ENCODE measurements around the gene HBD.
"Not testable (repeated sequence)": the region's sequence is repeated elsewhere in the genome, so short reads cannot be mapped to it uniquely, and the experiment has no call there.

The HBD gene

DNA sequence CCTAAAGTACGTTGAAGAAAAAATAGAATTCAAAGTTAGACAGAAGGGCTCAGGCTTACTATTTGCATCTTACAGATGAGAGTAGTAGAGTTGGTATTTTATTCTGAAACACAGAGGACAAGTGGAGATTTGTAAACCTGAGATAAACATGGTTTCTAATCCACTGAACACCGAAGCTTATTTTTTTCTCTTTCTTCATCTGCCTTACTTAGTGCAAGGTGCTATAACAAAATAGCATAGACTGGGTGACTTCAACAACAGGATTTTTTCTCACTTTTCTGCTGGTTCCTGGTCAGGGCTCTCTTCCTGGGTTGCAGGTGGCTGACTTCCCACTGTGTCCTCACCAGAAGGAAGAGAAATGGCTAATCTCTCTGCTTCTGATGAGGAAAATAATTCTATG lies 17.5 kb upstream of the HBD start:
- TF ChIP-seq CTCF (IDR thresholded peaks at IDR 0.05): no peak

GRCh38 chr11:5250543-5251204 lies 16.4 kb upstream of the HBD start:
- TF ChIP-seq CTCF (IDR thresholded peaks at IDR 0.05): no peak

- TF ChIP-seq CTCF (IDR thresholded peaks at IDR 0.05): not testable (repeated sequence)
These were observed 15.6 kb upstream of the HBD start, which contains the start of gene HBG1 for GRCh38 chr11:5249807-5250396. HBG1 (minus strand) TSS chr11:5249857; CDS start chr11:5249804, 53 bp downstream.

- no peak for TF ChIP-seq CTCF (IDR thresholded peaks at IDR 0.05)
These were observed 13.3 kb upstream of the HBD start for GRCh38 chr11:5247472-5248192.

- no peak for TF ChIP-seq CTCF (IDR thresholded peaks at IDR 0.05)
These were observed 12.6 kb upstream of the HBD start for GRCh38 chr11:5246772-5247471.

DNA sequence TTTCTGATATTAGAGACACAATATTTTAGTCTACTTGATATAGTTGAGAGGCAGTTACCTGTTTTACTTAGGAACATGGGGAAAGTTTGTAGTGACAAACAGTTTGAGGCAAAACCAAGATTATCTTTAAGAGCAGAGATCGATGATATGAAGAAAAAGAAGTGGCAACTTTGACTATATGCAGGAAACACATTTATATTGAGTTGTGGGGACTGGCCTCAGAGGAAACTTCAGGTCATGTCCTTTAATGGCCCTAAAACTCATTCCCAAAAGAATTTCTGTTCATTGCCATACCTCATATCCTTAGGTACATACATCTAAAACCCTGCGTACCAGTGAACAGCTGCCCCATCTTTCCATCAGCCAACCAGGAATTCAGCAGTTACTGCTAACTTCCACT lies 10.9 kb upstream of the HBD start:
- no peak for TF ChIP-seq CTCF (IDR thresholded peaks at IDR 0.05)

DNA sequence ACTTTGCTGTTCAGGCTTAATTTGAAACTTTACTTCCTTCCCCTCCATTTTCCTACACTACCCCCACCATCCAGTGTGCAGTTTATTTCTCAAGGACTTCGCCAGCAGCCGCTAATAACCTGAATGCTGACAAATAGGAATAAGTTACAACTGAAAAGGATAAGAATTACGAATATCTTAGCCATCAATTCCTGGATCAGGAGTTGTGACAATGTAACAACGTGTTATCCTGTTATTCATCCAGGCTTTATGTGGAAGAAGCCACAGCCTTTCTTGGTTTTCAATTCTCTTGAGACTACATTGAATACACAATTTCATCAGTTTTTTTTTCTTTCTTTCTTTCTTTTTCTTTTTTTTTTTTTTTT lies 9.5 kb upstream of the HBD start:
- TF ChIP-seq CTCF (IDR thresholded peaks at IDR 0.05): no peak
